Muscle of leg (tissue), 11 donors: ENCODE data around the gene SIL1. TPM values are rescaled to one million over a fixed set of nuclear protein-coding genes. Genes with fewer than 3 reads are reported as not detected.
A peak's percentile ranks its signal among the peaks of the same experiment; 100 is the strongest.

Source experiments
- DNase-seq: peaks from one replicate; pipeline ENCODE4 v3.0.0; 2013
- H3K27ac ChIP-seq: one replicate; pipeline ENCODE4 v1.5.1; 2013; ENCODE audit warnings: mild to moderate bottlenecking, low read length, control low read depth
- H3K27me3 ChIP-seq: one replicate; pipeline ENCODE4 v1.6.1; 2013; ENCODE audit warnings: low read length; ENCODE audit not compliant: control insufficient read depth, insufficient read depth
- H3K36me3 ChIP-seq: one replicate; pipeline ENCODE4 v1.6.1; 2013; ENCODE audit warnings: low read length; ENCODE audit not compliant: control insufficient read depth, insufficient read depth
- H3K4me1 ChIP-seq: one replicate; pipeline ENCODE4 v1.6.1; 2013; ENCODE audit warnings: low read length; ENCODE audit not compliant: control insufficient read depth, insufficient read depth
- H3K4me3 ChIP-seq: one replicate; pipeline ENCODE4 v1.5.1; 2013; ENCODE audit warnings: low read length, control low read depth
- H3K9me3 ChIP-seq: replicated peaks from 2 replicates; pipeline ENCODE4 v1.6.1; 2013; ENCODE audit warnings: low read depth, low read length; ENCODE audit not compliant: control insufficient read depth
- WGBS: methylation state at CpG from one replicate; pipeline ENCODE4 v1.1.5; 2013; ENCODE audit warnings: missing lambda C conversion rate; ENCODE audit not compliant: insufficient coverage; 5-methylcytosine and 5-hydroxymethylcytosine counted together
- polyA plus RNA-seq, 8 donors: library from polyadenylated mRNA; unstranded; fragments of 120-200 nt; gene quantifications; one replicate each; pipeline versions ENCODE4 v1.2.1 to v1.2.3, GENCODE V29; 2013; ENCODE audit warnings: inconsistent platforms in 1 of 8, low replicate concordance in 1 of 8; ENCODE audit not compliant: insufficient read length in 8 of 8, insufficient read depth in 1 of 8
- total RNA-seq: library from RNA; stranded (reverse); fragments of 120-200 nt; gene quantifications from one replicate; pipeline ENCODE4 v1.2.4, GENCODE V29; 2013

Gene SIL1
- total and polyA plus RNA-seq, 9 donors: 20.0 to 34.7 (median 26.4) TPM

DNA sequence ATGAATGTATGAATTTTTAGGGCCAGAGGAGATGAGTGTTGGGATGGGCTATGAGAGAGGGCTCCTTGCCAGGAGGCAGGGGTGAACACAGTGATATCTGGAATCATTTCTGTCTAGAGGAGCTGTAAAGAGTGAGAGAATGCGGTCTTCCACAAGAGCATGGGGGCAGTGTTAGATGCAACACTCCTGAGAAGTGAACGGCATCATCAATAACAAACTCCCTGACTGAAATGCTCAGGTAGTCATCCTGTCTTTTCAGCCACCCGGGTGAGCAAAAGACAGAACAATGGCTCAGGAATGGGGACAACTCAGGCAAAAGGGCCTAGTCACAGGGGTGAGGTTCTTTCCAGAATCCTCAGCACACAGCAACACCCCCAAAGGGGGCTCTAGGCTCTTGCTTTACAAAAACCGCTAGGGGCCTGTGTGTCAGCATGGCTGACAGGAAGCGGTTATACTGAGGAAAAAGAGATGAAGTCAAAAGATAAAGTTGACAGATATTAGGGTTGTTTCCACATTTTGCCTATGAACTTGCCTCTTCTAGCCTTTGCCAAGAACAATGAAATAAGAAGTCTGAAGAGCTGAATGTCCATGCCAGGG, 218.4 kb downstream of the SIL1 start:
- no peaks in the 10 kb centered on the region for H3K36me3 ChIP-seq
- H3K9me3 ChIP-seq: no peaks in the 10 kb centered on the region
- no peak overlapping the region for H3K4me3 ChIP-seq
- H3K27me3 ChIP-seq: no peaks in the 10 kb centered on the region
- 100% methylated on average over 2 of the region's 5 CpGs for WGBS
- H3K4me1 ChIP-seq: peaks cover 9% of the 10 kb centered on the region
- no peak overlapping the region for H3K27ac ChIP-seq
- no peak for DNase-seq

DNA sequence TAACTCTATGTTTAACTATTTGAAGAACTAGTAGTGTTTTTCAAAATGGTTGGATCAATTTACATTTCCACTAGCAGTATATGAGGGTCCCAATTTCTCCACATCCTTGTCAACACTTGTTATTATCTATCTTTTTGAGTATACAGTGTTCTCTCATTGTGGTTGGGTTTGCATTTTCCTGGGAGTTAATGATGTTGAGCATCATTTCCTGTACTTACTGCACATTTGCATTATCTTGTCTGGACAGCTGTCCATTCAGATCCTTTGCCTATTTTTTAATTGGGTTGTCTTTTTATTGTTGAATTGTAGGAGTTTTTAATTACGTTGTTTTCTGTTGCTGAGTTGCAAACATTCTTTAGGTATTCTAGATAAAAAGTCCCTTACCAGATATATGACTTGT, 219.6 kb downstream of the SIL1 start:
- no peak for DNase-seq
- no peaks in the 10 kb centered on the region for H3K36me3 ChIP-seq
- no peak overlapping the region for H3K27ac ChIP-seq
- no CpG with 5 or more reads among the region's 1 CpG for WGBS
- peaks cover 21% of the 10 kb centered on the region for H3K4me1 ChIP-seq
- H3K27me3 ChIP-seq: no peaks in the 10 kb centered on the region
- no peak overlapping the region for H3K4me3 ChIP-seq
- no peaks in the 10 kb centered on the region for H3K9me3 ChIP-seq

GRCh38 chr5:138978080-138978479, 220.1 kb downstream of the SIL1 start:
- no peak for DNase-seq
- WGBS: no CpG with 5 or more reads among the region's 1 CpG

GRCh38 chr5:138975098-138975847, 222.9 kb downstream of the SIL1 start:
- 58% methylated on average over 5 of the region's 10 CpGs for WGBS
- no peaks in the 10 kb centered on the region for H3K9me3 ChIP-seq

More at GRCh38 chr5:138978080-138978479, 220.1 kb downstream of the SIL1 start:
- no peaks in the 10 kb centered on the region for H3K27me3 ChIP-seq
- H3K9me3 ChIP-seq: no peaks in the 10 kb centered on the region
- H3K4me3 ChIP-seq: no peak overlapping the region
- peaks cover 25% of the 10 kb centered on the region for H3K4me1 ChIP-seq
- no peak overlapping the region for H3K27ac ChIP-seq
- no peaks in the 10 kb centered on the region for H3K36me3 ChIP-seq

GRCh38 chr5:138974227-138975063, 223.7 kb downstream of the SIL1 start:
- H3K4me3 ChIP-seq: no peak overlapping the region
- peak; percentile 82 for DNase-seq

More at GRCh38 chr5:138975098-138975847, 222.9 kb downstream of the SIL1 start:
- no peaks in the 10 kb centered on the region for H3K27me3 ChIP-seq
- peak overlapping the region; percentile 92 for H3K27ac ChIP-seq
- no peak overlapping the region for H3K4me3 ChIP-seq
- no peaks in the 10 kb centered on the region for H3K36me3 ChIP-seq
- H3K4me1 ChIP-seq: peaks cover 52% of the 10 kb centered on the region
- DNase-seq: peak; percentile 85

GRCh38 chr5:138972836-138973235, 225.3 kb downstream of the SIL1 start:
- Histone ChIP-seq H3K27me3 (no peaks in the 10 kb centered on the region), H3K36me3 (no peaks in the 10 kb centered on the region), H3K27ac (peak overlapping the region; percentile 78), H3K9me3 (no peaks in the 10 kb centered on the region), H3K4me3 (no peak overlapping the region), H3K4me1 (peaks cover 71% of the 10 kb centered on the region)
- no peak for DNase-seq
- WGBS: 75% methylated on average over 1 of the region's 4 CpGs

More at GRCh38 chr5:138974227-138975063, 223.7 kb downstream of the SIL1 start:
- Histone ChIP-seq H3K27ac (peak overlapping the region; percentile 92), H3K9me3 (no peaks in the 10 kb centered on the region), H3K36me3 (no peaks in the 10 kb centered on the region), H3K4me1 (peaks cover 60% of the 10 kb centered on the region), H3K27me3 (no peaks in the 10 kb centered on the region)
- 34% methylated on average over 3 of the region's 8 CpGs for WGBS

GRCh38 chr5:138972230-138972629, 225.9 kb downstream of the SIL1 start:
- WGBS: 64% methylated on average over 1 of the region's 1 CpG
- Histone ChIP-seq H3K27ac (peak overlapping the region; percentile 78), H3K4me1 (peaks cover 71% of the 10 kb centered on the region)

DNA sequence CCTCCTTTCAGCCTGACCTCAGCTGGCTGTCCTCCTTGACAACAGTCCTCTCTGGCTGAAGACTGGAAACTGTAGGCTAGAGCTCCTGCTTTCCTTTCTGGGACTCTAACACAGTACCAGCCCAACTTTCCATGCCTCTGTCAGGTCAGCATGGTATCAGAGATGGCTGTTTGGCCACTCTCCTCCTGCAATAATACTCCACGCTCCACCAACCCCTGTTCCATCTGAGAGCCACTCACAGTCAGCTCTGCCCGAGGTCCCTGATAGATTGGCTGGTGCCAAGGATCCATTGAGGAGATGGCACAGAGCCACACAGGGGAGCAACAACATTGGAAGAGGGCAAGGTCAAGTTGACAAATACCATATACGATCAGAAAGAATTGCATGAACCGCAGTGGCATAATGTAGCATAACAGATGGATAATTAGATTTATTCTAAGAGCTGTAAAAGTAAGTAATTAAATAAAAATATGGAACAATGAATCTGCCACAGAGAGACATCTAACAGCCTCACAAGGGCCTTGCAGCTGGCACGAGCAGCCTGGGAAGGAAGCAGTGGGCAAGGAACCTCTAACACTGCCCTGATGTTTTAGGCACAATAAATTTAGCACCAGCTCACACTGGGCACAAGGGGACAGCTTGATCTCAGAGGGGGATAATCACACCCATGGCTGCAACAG, 228.7 kb downstream of the SIL1 start:
- H3K27me3 ChIP-seq: no peaks in the 10 kb centered on the region
- H3K4me1 ChIP-seq: peaks cover 66% of the 10 kb centered on the region
- no peak overlapping the region for H3K4me3 ChIP-seq
- no peaks in the 10 kb centered on the region for H3K36me3 ChIP-seq
- H3K9me3 ChIP-seq: no peaks in the 10 kb centered on the region
- H3K27ac ChIP-seq: no peak overlapping the region
- DNase-seq: no peak
- WGBS: 83% methylated on average over 2 of the region's 5 CpGs

More at GRCh38 chr5:138972230-138972629, 225.9 kb downstream of the SIL1 start:
- no peaks in the 10 kb centered on the region for H3K36me3 ChIP-seq
- H3K4me3 ChIP-seq: peak overlapping the region; percentile 1
- H3K27me3 ChIP-seq: no peaks in the 10 kb centered on the region
- peak; percentile 64 for DNase-seq
- H3K9me3 ChIP-seq: no peaks in the 10 kb centered on the region

DNA sequence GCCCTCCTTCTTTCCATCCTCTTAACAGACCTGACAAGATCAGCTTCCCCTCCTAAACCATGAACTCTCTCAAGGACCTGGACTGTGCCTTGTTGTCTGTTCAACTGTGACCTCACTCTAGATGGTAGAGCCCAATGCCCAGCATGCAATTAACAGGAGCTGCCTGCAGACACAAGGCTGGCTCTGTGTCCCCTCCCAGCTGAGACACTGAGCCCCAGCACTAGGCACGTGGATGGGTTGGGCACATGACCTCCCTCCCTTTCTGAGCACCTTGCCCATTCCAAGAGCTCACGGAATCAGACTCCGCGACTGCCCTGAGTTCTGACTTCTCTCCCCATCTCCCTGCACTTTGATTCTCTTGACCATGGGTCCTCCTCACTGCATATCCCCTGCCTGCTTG, 229.6 kb downstream of the SIL1 start:
- Histone ChIP-seq H3K27ac (no peak overlapping the region), H3K9me3 (no peaks in the 10 kb centered on the region), H3K36me3 (no peaks in the 10 kb centered on the region), H3K4me1 (peaks cover 63% of the 10 kb centered on the region), H3K27me3 (no peaks in the 10 kb centered on the region), H3K4me3 (no peak overlapping the region)
- WGBS: 88% methylated on average over 4 of the region's 4 CpGs
- DNase-seq: no peak
